Loucy (cell line): ENCODE results near the gene TNFRSF11A.

Experiments used
- H2AFZ ChIP-seq: fragments of 200-600 bp; sonication (generic); 2 replicates; pipeline ENCODE4 v1.6.0; 2016; ENCODE audit warnings: antibody characterized with exemption, mild to moderate bottlenecking, low read length, moderate library complexity
- H3F3A ChIP-seq: fragments of 200-600 bp; 2 replicates; pipeline ENCODE4 v1.6.0; 2016; ENCODE audit warnings: antibody characterized with exemption, low read depth, mild to moderate bottlenecking
- H3K27me3 ChIP-seq: fragments of 200-600 bp; sonication (generic); 2 replicates; pipeline ENCODE4 v1.6.1; 2014; ENCODE audit warnings: low read length, mild to moderate bottlenecking; ENCODE audit not compliant: insufficient read depth, poor library complexity, severe bottlenecking
- H3K36me3 ChIP-seq: fragments of 200-600 bp; sonication (generic); 2 replicates; pipeline ENCODE4 v1.6.1; 2016; ENCODE audit warnings: low read length; ENCODE audit not compliant: insufficient read depth
- H3K4me1 ChIP-seq: fragments of 200-600 bp; sonication (generic); 2 replicates; pipeline ENCODE4 v1.5.1; 2014; ENCODE audit warnings: low read length, mild to moderate bottlenecking; ENCODE audit not compliant: insufficient read depth, poor library complexity, severe bottlenecking
- H3K4me2 ChIP-seq: fragments of 200-600 bp; sonication (generic); 2 replicates; pipeline ENCODE4 v1.6.0; 2014; ENCODE audit warnings: antibody characterized with exemption, low read length, low read depth, mild to moderate bottlenecking; ENCODE audit not compliant: poor library complexity, severe bottlenecking
- H3K4me3 ChIP-seq: fragments of 200-600 bp; sonication (generic); 2 replicates; pipeline ENCODE4 v1.5.1; 2014; ENCODE audit warnings: low read length, mild to moderate bottlenecking, mixed read lengths; ENCODE audit not compliant: poor library complexity, severe bottlenecking
- H3K79me2 ChIP-seq: fragments of 200-600 bp; sonication (generic); 2 replicates; pipeline ENCODE4 v1.6.1; 2014; ENCODE audit warnings: low read length; ENCODE audit not compliant: insufficient read depth
- H3K9ac ChIP-seq: fragments of 200-600 bp; sonication (generic); 2 replicates; pipeline ENCODE4 v1.6.0; 2014; ENCODE audit warnings: mild to moderate bottlenecking, low read depth, low read length, moderate library complexity; ENCODE audit not compliant: poor library complexity, severe bottlenecking
- H3K9me2 ChIP-seq: fragments of 200-600 bp; sonication (generic); replicated peaks from 2 replicates; pipeline ENCODE4 v1.6.1; 2016; ENCODE audit warnings: low read depth, low read length, mixed read lengths
- H3K9me3 ChIP-seq: fragments of 200-600 bp; sonication (generic); 2 replicates; pipeline ENCODE4 v1.6.1; 2014; ENCODE audit warnings: mild to moderate bottlenecking, antibody characterized with exemption, low read length, low read depth; ENCODE audit not compliant: insufficient read depth
- H4K20me1 ChIP-seq: fragments of 200-600 bp; sonication (generic); 2 replicates; pipeline ENCODE4 v1.6.0; 2014; ENCODE audit warnings: antibody characterized with exemption, low read length, mild to moderate bottlenecking; ENCODE audit not compliant: insufficient read depth, poor library complexity, severe bottlenecking
- CTCF ChIP-seq: fragments of 200-600 bp; sonication (generic); conservative IDR thresholded peaks from 2 replicates; pipeline ENCODE4 v1.5.1; 2014; ENCODE audit warnings: mild to moderate bottlenecking, antibody characterized with exemption, low read length
- EZH2phosphoT487 ChIP-seq: fragments of 200-600 bp; IDR thresholded peaks from 2 replicates; pipeline ENCODE4 v1.6.1; 2018; ENCODE audit warnings: antibody characterized with exemption, mild to moderate bottlenecking, moderate library complexity, borderline replicate concordance

The TNFRSF11A gene

GRCh38 chr18:62330650-62331049, 5.5 kb downstream of the TNFRSF11A start:
- Histone ChIP-seq H3K9ac (no peak overlapping the region), H4K20me1 (no peaks in the 10 kb centered on the region), H3K4me1 (peaks cover 41% of the 10 kb centered on the region), H2AFZ (no peak overlapping the region), H3K27me3 (no peaks in the 10 kb centered on the region), H3K9me2 (no peaks in the 10 kb centered on the region), H3K79me2 (no peaks in the 10 kb centered on the region), H3K4me3 (no peak overlapping the region), H3F3A (no peaks in the 10 kb centered on the region), H3K4me2 (no peak overlapping the region), H3K36me3 (no peaks in the 10 kb centered on the region), H3K9me3 (no peaks in the 10 kb centered on the region)
- no peak for TF ChIP-seq CTCF
- TF ChIP-seq EZH2phosphoT487, result no peak

GRCh38 chr18:62331581-62332356, 6.7 kb downstream of the TNFRSF11A start:
- Histone ChIP-seq H3K27me3 (no peaks in the 10 kb centered on the region), H3F3A (no peaks in the 10 kb centered on the region), H3K9me2 (no peaks in the 10 kb centered on the region), H3K79me2 (no peaks in the 10 kb centered on the region), H3K4me1 (peaks cover 41% of the 10 kb centered on the region), H3K4me2 (no peak overlapping the region), H3K9me3 (no peaks in the 10 kb centered on the region), H2AFZ (no peak overlapping the region), H4K20me1 (no peaks in the 10 kb centered on the region), H3K36me3 (no peaks in the 10 kb centered on the region), H3K4me3 (no peak overlapping the region), H3K9ac (no peak overlapping the region)
- no peak for TF ChIP-seq EZH2phosphoT487
- TF ChIP-seq CTCF, result no peak

GRCh38 chr18:62332431-62332830, 7.3 kb downstream of the TNFRSF11A start:
- H3K79me2 ChIP-seq, result no peaks in the 10 kb centered on the region
- no peak overlapping the region for H3K9ac ChIP-seq

More at GRCh38 chr18:62332431-62332830, 7.3 kb downstream of the TNFRSF11A start:
- Histone ChIP-seq H3K9me2 (no peaks in the 10 kb centered on the region), H3K27me3 (no peaks in the 10 kb centered on the region), H3K36me3 (no peaks in the 10 kb centered on the region), H3F3A (no peaks in the 10 kb centered on the region), H3K4me1 (peaks cover 37% of the 10 kb centered on the region), H3K4me2 (no peak overlapping the region), H4K20me1 (no peaks in the 10 kb centered on the region), H2AFZ (no peak overlapping the region), H3K4me3 (no peak overlapping the region), H3K9me3 (no peaks in the 10 kb centered on the region)
- TF ChIP-seq CTCF, result no peak
- TF ChIP-seq EZH2phosphoT487, result no peak
